HepG2 (cell line): Measurements from ENCODE around the gene ZNF8. TPM values are rescaled to one million over a fixed set of nuclear protein-coding genes. Genes with fewer than 3 reads are reported as not detected.
A peak's percentile ranks its signal among the peaks of the same experiment; 100 is the strongest.

Experiments used
- HDAC2 ChIP-seq: sonication (generic); formaldehyde crosslinking; IDR thresholded peaks from 2 replicates; pipeline ENCODE4 v1.4.0; 2020; ENCODE audit warnings: missing genetic modification reagents
- JUND ChIP-seq: sonication (generic); formaldehyde crosslinking; IDR thresholded peaks from 2 replicates; pipeline ENCODE4 v1.8.0; 2022; ENCODE audit warnings: mild to moderate bottlenecking, missing genetic modification reagents
- KLF12 ChIP-seq: sonication (generic); formaldehyde crosslinking; IDR thresholded peaks from 2 replicates; pipeline ENCODE4 v1.4.0; 2020; ENCODE audit warnings: missing genetic modification reagents, borderline replicate concordance
- KLF6 ChIP-seq: IDR thresholded peaks from 2 replicates; pipeline ENCODE4 v1.8.0; 2016; ENCODE audit warnings: missing biosample characterization, missing genetic modification reagents
- MYNN ChIP-seq: sonication (generic); formaldehyde crosslinking; IDR thresholded peaks from 2 replicates; pipeline ENCODE4 v1.4.0; 2020; ENCODE audit warnings: mild to moderate bottlenecking, low read depth, missing genetic modification reagents
- NRL ChIP-seq: sonication (generic); formaldehyde crosslinking; IDR thresholded peaks from 2 replicates; pipeline ENCODE4 v1.5.0; 2020; ENCODE audit warnings: missing genetic modification reagents, mild to moderate bottlenecking, moderate library complexity, borderline replicate concordance
- RORA ChIP-seq: sonication (generic); formaldehyde crosslinking; IDR thresholded peaks from 2 replicates; pipeline ENCODE4 v1.5.0; 2020; ENCODE audit warnings: mild to moderate bottlenecking, missing genetic modification reagents, moderate library complexity
- TP53 ChIP-seq: sonication (generic); formaldehyde crosslinking; conservative IDR thresholded peaks from 2 replicates; pipeline ENCODE4 v1.4.0; 2020; ENCODE audit warnings: missing genetic modification reagents
- ZKSCAN1 ChIP-seq: fragments of 150-350 bp; IDR thresholded peaks from 2 replicates; pipeline ENCODE4 v1.6.1; 2014; ENCODE audit warnings: low read length
- ZNF337 ChIP-seq: sonication (generic); formaldehyde crosslinking; IDR thresholded peaks from 2 replicates; pipeline ENCODE4 v1.5.1; 2020; ENCODE audit warnings: missing genetic modification reagents, low read depth, mild to moderate bottlenecking, borderline replicate concordance
- ZNF557 ChIP-seq: sonication (generic); formaldehyde crosslinking; IDR thresholded peaks from 2 replicates; pipeline ENCODE4 v1.4.0; 2020; ENCODE audit warnings: missing genetic modification reagents
- ZNF598 ChIP-seq: sonication (generic); formaldehyde crosslinking; IDR thresholded peaks from 2 replicates; pipeline ENCODE4 v1.5.1; 2020; ENCODE audit warnings: mild to moderate bottlenecking, missing genetic modification reagents, borderline replicate concordance
- polyA plus RNA-seq, 8 experiments: library from polyadenylated mRNA; depleted of rRNA in 3 of 8; stranded (reverse) in 7 of 8; unstranded in 1 of 8; fragments of >200 nt; fragmentation: Illumina TruSeq in 4 of 8; extraction: Trizol in 4 of 8; gene quantifications; 2 replicates each; pipeline versions ENCODE4 v1.2.1 to v1.2.3, GENCODE V29; 2011 to 2016; ENCODE audit warnings: low read depth in 4 of 8, missing spikeins in 1 of 8, mixed read lengths in 1 of 8; ENCODE audit not compliant: insufficient read depth in 1 of 8
- total RNA-seq, 5 experiments: library from RNA; depleted of rRNA; stranded (reverse); fragments of >200 nt; fragmentation: Illumina TruSeq; extraction: Trizol; gene quantifications; 2 replicates each; pipeline ENCODE4 v1.2.3, GENCODE V29; 2016; ENCODE audit warnings: low read depth in 1 of 5
- TF ChIP-seq, protein P1 (sequence below): sonication (generic); formaldehyde crosslinking; IDR thresholded peaks from 2 replicates; pipeline ENCODE4 v1.5.1; 2020; ENCODE audit warnings: mild to moderate bottlenecking, missing genetic modification reagents, borderline replicate concordance
- TF ChIP-seq, protein P2 (sequence below): sonication (generic); formaldehyde crosslinking; IDR thresholded peaks from 2 replicates; pipeline ENCODE4 v1.8.1; 2023; ENCODE audit warnings: missing genetic modification reagents, inconsistent platforms, borderline replicate concordance
- TF ChIP-seq, protein P3 (sequence below): sonication (generic); formaldehyde crosslinking; IDR thresholded peaks from 2 replicates; pipeline ENCODE4 v1.4.0; 2020; ENCODE audit warnings: mild to moderate bottlenecking, missing genetic modification reagents
- TF ChIP-seq, protein P4 (sequence below): sonication (generic); formaldehyde crosslinking; IDR thresholded peaks from 2 replicates; pipeline ENCODE4 v1.4.0; 2020; ENCODE audit warnings: missing genetic modification reagents

The ZNF8 gene
- total and polyA plus RNA-seq, 2 of the 13 experiments (the other 11 are each of a cell fraction or from before 2014, with no cell fraction given): 3.1 to 3.3 TPM

DNA sequence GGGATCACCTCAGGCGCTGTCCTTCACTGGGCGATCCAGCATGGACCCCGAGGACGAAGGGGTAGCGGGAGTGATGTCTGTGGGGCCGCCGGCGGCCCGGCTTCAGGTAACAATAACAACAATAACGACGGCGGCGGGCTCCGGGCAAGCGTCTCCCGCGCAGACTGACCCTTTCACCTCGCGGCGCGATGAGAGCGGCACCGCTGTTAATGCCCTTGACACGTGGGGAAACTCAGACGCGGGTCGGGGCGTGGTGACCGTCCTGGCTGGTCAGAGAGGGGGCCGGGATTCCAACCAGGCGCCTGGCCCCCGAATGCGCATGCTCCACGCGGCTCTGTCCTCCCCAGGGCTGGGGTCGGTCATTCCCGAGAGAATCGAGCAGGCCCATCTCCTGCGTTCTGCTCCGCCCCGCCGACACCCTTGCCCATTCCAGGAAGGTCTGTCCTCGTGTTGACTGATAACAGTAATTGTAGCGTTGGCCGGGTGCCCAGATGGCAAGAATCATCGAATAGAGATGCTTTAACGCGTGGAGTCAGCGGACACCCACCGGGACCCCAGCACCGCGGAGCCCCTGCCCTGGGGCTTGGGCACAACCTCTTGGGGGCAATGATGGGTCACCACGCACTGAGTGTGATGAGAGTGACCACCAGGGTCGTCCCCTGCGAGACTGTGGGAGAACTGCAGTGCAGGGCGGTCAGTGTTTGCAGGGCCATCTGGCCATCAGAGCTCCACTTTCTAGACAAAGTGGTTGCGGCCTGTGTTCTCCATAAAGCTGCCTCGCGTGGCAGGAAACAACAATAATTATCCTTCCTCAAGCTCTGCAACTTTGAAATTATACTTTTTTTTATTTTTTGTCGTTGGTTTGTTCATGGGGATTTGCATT lies 528 bp downstream of the ZNF8 start (continued):
- TF ChIP-seq, protein P1, sequence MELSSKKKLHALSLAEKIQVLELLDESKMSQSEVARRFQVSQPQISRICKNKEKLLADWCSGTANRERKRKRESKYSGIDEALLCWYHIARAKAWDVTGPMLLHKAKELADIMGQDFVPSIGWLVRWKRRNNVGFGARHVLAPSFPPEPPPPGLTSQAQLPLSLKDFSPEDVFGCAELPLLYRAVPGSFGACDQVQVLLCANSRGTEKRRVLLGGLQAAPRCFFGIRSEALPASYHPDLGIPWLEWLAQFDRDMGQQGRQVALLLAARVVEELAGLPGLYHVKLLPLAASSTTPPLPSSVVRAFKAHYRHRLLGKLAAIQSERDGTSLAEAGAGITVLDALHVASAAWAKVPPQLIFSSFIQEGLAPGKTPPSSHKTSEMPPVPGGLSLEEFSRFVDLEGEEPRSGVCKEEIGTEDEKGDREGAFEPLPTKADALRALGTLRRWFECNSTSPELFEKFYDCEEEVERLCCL (CRISPR knock-in tag): 0 out of 2 replicates have a peak, but pooled peaks have one; percentile 46
- TF ChIP-seq JUND: no peak
- peak; percentile 69 for TF ChIP-seq NRL (CRISPR knock-in tag)
- TF ChIP-seq, protein P2, sequence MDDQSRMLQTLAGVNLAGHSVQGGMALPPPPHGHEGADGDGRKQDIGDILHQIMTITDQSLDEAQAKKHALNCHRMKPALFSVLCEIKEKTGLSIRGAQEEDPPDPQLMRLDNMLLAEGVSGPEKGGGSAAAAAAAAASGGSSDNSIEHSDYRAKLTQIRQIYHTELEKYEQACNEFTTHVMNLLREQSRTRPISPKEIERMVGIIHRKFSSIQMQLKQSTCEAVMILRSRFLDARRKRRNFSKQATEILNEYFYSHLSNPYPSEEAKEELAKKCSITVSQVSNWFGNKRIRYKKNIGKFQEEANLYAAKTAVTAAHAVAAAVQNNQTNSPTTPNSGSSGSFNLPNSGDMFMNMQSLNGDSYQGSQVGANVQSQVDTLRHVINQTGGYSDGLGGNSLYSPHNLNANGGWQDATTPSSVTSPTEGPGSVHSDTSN (CRISPR knock-in tag): no peak
- peak; percentile 29; the same call in 1 of the 2 replicates for TF ChIP-seq KLF6
- 0 out of 2 replicates have a peak, but pooled peaks have one; percentile 25 for TF ChIP-seq MYNN (CRISPR knock-in tag)
- TF ChIP-seq ZNF557 (CRISPR knock-in tag): no peak
- TF ChIP-seq, protein P3, sequence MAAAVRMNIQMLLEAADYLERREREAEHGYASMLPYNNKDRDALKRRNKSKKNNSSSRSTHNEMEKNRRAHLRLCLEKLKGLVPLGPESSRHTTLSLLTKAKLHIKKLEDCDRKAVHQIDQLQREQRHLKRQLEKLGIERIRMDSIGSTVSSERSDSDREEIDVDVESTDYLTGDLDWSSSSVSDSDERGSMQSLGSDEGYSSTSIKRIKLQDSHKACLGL (CRISPR knock-in tag): no peak; the same call in 1 of the 2 replicates
- TF ChIP-seq HDAC2 (CRISPR knock-in tag): no peak; the same call in 1 of the 2 replicates
- TF ChIP-seq ZNF337 (CRISPR knock-in tag): peak; percentile 91; the same call in 1 of the 2 replicates
- no peak for TF ChIP-seq ZKSCAN1
- TF ChIP-seq TP53: peak; percentile 68; the same call in 1 of the 2 replicates
- peak; percentile 87; the same call in 1 of the 2 replicates for TF ChIP-seq ZNF598 (CRISPR knock-in tag)
- TF ChIP-seq KLF12: 0 out of 2 replicates have a peak, but pooled peaks have one; percentile 9
- TF ChIP-seq RORA (CRISPR knock-in tag): 0 out of 2 replicates have a peak, but pooled peaks have one; percentile 45
- TF ChIP-seq, protein P4, sequence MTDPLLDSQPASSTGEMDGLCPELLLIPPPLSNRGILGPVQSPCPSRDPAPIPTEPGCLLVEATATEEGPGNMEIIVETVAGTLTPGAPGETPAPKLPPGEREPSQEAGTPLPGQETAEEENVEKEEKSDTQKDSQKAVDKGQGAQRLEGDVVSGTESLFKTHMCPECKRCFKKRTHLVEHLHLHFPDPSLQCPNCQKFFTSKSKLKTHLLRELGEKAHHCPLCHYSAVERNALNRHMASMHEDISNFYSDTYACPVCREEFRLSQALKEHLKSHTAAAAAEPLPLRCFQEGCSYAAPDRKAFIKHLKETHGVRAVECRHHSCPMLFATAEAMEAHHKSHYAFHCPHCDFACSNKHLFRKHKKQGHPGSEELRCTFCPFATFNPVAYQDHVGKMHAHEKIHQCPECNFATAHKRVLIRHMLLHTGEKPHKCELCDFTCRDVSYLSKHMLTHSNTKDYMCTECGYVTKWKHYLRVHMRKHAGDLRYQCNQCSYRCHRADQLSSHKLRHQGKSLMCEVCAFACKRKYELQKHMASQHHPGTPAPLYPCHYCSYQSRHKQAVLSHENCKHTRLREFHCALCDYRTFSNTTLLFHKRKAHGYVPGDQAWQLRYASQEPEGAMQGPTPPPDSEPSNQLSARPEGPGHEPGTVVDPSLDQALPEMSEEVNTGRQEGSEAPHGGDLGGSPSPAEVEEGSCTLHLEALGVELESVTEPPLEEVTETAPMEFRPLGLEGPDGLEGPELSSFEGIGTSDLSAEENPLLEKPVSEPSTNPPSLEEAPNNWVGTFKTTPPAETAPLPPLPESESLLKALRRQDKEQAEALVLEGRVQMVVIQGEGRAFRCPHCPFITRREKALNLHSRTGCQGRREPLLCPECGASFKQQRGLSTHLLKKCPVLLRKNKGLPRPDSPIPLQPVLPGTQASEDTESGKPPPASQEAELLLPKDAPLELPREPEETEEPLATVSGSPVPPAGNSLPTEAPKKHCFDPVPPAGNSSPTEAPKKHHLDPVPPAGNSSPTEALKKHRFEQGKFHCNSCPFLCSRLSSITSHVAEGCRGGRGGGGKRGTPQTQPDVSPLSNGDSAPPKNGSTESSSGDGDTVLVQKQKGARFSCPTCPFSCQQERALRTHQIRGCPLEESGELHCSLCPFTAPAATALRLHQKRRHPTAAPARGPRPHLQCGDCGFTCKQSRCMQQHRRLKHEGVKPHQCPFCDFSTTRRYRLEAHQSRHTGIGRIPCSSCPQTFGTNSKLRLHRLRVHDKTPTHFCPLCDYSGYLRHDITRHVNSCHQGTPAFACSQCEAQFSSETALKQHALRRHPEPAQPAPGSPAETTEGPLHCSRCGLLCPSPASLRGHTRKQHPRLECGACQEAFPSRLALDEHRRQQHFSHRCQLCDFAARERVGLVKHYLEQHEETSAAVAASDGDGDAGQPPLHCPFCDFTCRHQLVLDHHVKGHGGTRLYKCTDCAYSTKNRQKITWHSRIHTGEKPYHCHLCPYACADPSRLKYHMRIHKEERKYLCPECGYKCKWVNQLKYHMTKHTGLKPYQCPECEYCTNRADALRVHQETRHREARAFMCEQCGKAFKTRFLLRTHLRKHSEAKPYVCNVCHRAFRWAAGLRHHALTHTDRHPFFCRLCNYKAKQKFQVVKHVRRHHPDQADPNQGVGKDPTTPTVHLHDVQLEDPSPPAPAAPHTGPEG (CRISPR knock-in tag): peak; percentile 81
